Activated CD4-positive, alpha-beta memory T cell treated with anti-CD3 and anti-CD28 coated beads for 36 hours (primary cell): ENCODE measurements around the gene HNMT. TPM values are rescaled to one million over a fixed set of nuclear protein-coding genes. Genes with fewer than 3 reads are reported as not detected.

Experiments used
- CTCF ChIA-PET: fragments of 350-600 bp; sonication (Branson Sonifier 250); formaldehyde crosslinking; loops from one replicate; lab custom pipeline; 2021; ENCODE audit warnings: antibody characterized with exemption, inconsistent platforms; lab: Charles Lee
- POLR2A ChIA-PET: fragments of 350-600 bp; sonication (Branson Sonifier 250); formaldehyde crosslinking; loops from one replicate; lab custom pipeline; 2021; ENCODE audit warnings: antibody characterized with exemption; lab: Charles Lee
- DNase-seq: peaks from one replicate; pipeline ENCODE4 v3.0.0-alpha.2; 2020
- H3K27ac Mint-ChIP-seq: one replicate; pipeline ENCODE4 v1.8.0; 2021; ENCODE audit warnings: mixed read lengths
- H3K27me3 Mint-ChIP-seq: one replicate; pipeline ENCODE4 v1.8.0; 2021; ENCODE audit warnings: mixed read lengths
- H3K36me3 Mint-ChIP-seq: one replicate; pipeline ENCODE4 v1.8.0; 2021; ENCODE audit warnings: mixed read lengths
- H3K4me1 Mint-ChIP-seq: one replicate; pipeline ENCODE4 v1.8.0; 2021; ENCODE audit warnings: low read depth, mixed read lengths
- H3K4me3 Mint-ChIP-seq: one replicate; pipeline ENCODE4 v1.8.0; 2021; ENCODE audit warnings: mild to moderate bottlenecking, mixed read lengths
- H3K9me3 Mint-ChIP-seq: one replicate; pipeline ENCODE4 v1.8.0; 2021; ENCODE audit warnings: mixed read lengths
- intact Hi-C: fragments of 100-400 bp; cut with micrococcal nuclease; formaldehyde crosslinking; loops from one replicate; pipeline ENCODE4 v1.15.1; 2023
- total RNA-seq, 2 experiments: library from RNA; stranded (reverse); gene quantifications; one replicate each; pipeline ENCODE4 v1.2.3, GENCODE V29; 2021

HNMT gene
- total RNA-seq, 2 experiments from 2014 or later: not detected

DNA sequence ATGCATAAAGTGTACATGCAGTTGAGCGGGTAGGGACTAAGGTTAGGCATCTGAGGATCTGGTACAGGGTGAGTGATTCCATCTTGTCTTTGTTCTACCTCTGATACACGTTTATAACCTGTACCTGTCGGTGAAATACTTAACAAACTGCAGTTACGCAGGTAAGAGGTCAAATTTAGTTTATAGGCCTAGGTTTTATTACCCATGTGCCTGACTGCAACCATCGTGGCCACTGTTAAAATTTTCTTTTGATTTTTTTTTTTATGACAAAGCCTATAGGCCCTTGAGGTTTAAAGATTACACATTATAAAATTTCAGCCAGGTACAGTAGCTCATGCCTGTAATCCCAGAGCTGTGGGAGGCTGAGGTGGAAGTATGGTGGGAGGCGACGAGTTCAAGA is 15.4 kb upstream of the HNMT start:
- H3K4me3 Mint-ChIP-seq: no peak overlapping the region
- no peak overlapping the region for H3K27ac Mint-ChIP-seq
- H3K4me1 Mint-ChIP-seq: peaks cover 7% of the 10 kb centered on the region
- ChIA-PET CTCF (no interaction called here), POLR2A (no interaction called here)
- H3K36me3 Mint-ChIP-seq: no peaks in the 10 kb centered on the region
- intact Hi-C loops: loop anchor here (5.0 kb wide), 1 partner anchor 838 kb away; no protein-coding TSS in a partner anchor
- H3K27me3 Mint-ChIP-seq: no peaks in the 10 kb centered on the region
- H3K9me3 Mint-ChIP-seq: no peaks in the 10 kb centered on the region
- DNase-seq: no peak

DNA sequence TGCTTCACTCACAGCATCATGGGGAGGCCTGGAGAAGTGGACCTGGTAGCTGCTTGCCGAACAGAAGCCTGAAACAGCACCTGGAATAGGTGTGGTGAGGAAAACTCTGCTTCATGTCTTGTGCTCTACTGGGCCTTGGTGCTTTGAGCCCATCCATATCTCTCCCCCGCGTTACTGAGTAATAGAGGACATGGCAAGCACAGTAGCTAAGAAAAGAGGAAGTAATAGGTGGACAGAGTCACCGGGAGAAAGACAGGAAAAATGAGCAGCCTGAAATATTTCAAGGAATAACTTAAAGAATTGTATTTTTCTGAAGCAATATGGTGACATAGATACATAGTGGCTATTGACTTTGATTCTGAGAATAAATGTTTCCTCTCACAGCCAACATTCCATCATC is 14.0 kb upstream of the HNMT start:
- H3K4me1 Mint-ChIP-seq: peaks cover 7% of the 10 kb centered on the region
- H3K4me3 Mint-ChIP-seq: no peak overlapping the region
- H3K27ac Mint-ChIP-seq: no peak overlapping the region
- H3K9me3 Mint-ChIP-seq: no peaks in the 10 kb centered on the region
- no peaks in the 10 kb centered on the region for H3K27me3 Mint-ChIP-seq
- ChIA-PET POLR2A (no interaction called here), CTCF (interaction anchor here (0.6 kb wide), 1 partner anchor 777 kb away, joined by 3 read pairs; no protein-coding TSS in a partner anchor)
- no peaks in the 10 kb centered on the region for H3K36me3 Mint-ChIP-seq
- no peak for DNase-seq
- intact Hi-C loops: loop anchor here (10.0 kb wide), 1 partner anchor 555 kb away; the partner anchor contains the start of gene SPOPL

DNA sequence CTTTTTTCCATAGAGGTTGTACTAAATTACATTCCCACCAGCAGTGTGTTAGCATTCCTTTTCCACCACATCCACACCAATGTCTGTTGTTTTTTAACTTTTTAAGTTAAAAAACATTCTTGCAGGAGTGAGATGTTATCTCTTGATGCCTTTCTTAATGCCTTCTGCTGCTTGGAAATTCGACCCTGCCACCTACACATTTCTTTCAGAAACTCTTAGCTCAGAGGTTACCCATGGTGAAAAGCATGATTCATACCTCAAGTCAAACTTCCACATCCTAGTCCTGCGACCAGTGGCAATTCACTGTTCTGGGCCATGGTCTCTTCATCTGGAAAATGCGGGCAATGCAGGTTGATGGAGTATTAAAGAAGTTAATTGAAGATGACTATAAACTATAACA is 12.7 kb upstream of the HNMT start:
- Mint-ChIP-seq H3K27me3 (no peaks in the 10 kb centered on the region), H3K36me3 (no peaks in the 10 kb centered on the region), H3K4me3 (no peak overlapping the region), H3K4me1 (peaks cover 7% of the 10 kb centered on the region), H3K9me3 (no peaks in the 10 kb centered on the region), H3K27ac (no peak overlapping the region)
- POLR2A ChIA-PET: no interaction called here
- DNase-seq: no peak
- intact Hi-C loops: loop anchor here (10.0 kb wide), 1 partner anchor 553 kb away; the partner anchor contains the start of gene SPOPL
- CTCF ChIA-PET: interaction anchor here (0.7 kb wide), 1 partner anchor 835 kb away, joined by 3 read pairs; no protein-coding TSS in a partner anchor

DNA sequence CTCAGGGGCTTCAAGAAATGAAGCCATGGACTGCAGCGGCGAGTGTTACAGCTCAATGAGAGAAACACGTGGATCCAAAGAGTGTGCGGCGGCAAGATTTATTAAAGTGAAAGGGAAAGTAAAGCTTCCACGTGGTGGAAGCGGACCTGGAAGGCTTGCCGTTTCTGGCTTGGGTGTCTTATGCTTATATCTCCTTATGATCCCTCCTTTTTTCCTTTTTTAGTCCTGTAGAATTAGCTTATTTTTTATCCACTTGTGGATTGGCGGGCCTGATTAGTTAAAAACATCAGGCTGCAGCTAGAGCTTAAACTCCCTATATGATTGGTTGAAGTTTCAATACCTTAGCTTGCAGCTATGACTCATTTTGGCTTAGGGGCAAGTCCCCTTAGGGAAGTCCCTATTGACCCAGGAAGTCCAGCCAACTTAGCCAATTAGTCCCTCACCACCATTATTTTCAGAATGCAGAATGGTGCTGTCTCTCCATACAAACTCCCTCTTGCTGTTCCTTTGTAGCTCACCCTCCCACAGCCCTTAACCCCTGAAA is 11.6 kb upstream of the HNMT start:
- Mint-ChIP-seq H3K4me3 (no peak overlapping the region), H3K36me3 (no peaks in the 10 kb centered on the region), H3K9me3 (no peaks in the 10 kb centered on the region), H3K4me1 (peaks cover 7% of the 10 kb centered on the region), H3K27ac (no peak overlapping the region), H3K27me3 (no peaks in the 10 kb centered on the region)
- intact Hi-C loops: loop anchor here (10.0 kb wide), 1 partner anchor 552 kb away; the partner anchor contains the start of gene SPOPL
- no peak for DNase-seq
- ChIA-PET POLR2A (no interaction called here), CTCF (interaction anchor here (0.6 kb wide), 1 partner anchor 17 kb away, joined by 3 read pairs; no protein-coding TSS in a partner anchor)

DNA sequence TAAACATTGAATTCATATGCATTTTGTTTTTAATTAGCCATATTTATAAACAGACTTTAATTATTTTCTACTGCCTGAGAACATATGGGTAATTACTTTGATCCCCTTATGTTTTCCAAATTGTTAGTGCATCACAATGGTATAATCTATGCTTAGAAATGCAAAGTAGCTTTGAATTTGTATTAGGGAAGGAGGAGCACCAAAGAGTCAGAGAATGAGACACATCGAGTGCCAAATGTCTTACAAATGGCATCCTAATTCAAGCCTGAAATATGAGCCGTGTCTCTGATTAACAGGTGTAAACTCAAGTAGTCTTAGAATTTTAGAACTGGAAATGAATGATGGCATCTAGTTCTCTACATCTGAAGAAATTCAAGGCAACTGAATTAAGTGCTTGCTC is 8.7 kb upstream of the HNMT start:
- no peak overlapping the region for H3K27ac Mint-ChIP-seq
- CTCF ChIA-PET: no interaction called here
- DNase-seq: no peak
- POLR2A ChIA-PET: no interaction called here
- H3K27me3 Mint-ChIP-seq: no peaks in the 10 kb centered on the region
- H3K36me3 Mint-ChIP-seq: no peaks in the 10 kb centered on the region
- H3K4me3 Mint-ChIP-seq: no peak overlapping the region
- no peaks in the 10 kb centered on the region for H3K9me3 Mint-ChIP-seq
- intact Hi-C loops: loop anchor here (10.0 kb wide), 1 partner anchor 549 kb away; the partner anchor contains the start of gene SPOPL
- H3K4me1 Mint-ChIP-seq: peaks cover 7% of the 10 kb centered on the region

DNA sequence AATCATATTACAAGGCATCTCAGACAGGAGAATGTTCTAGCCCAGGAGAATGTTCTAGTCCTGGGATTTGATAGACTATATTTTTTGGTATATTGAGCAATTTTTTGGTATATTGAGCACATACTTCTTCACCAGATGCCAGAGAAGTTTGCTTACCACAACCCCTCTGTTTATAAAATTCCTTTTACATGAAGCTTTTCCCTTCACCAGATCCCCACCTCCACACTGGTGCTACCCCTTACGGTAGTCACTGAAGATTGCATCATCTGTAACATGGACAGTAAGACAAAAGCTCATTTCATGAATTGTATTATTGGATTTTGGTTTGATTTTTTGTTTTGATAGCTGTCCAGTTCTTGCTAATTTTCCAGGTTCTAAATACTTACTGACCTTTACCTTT is 7.2 kb upstream of the HNMT start:
- Mint-ChIP-seq H3K27ac (no peak overlapping the region), H3K36me3 (no peaks in the 10 kb centered on the region), H3K4me1 (peaks cover 5% of the 10 kb centered on the region), H3K27me3 (no peaks in the 10 kb centered on the region), H3K9me3 (no peaks in the 10 kb centered on the region), H3K4me3 (no peak overlapping the region)
- POLR2A ChIA-PET: no interaction called here
- CTCF ChIA-PET: no interaction called here
- DNase-seq: no peak
- intact Hi-C loops: loop anchor here (10.0 kb wide), 1 partner anchor 548 kb away; the partner anchor contains the start of gene SPOPL

DNA sequence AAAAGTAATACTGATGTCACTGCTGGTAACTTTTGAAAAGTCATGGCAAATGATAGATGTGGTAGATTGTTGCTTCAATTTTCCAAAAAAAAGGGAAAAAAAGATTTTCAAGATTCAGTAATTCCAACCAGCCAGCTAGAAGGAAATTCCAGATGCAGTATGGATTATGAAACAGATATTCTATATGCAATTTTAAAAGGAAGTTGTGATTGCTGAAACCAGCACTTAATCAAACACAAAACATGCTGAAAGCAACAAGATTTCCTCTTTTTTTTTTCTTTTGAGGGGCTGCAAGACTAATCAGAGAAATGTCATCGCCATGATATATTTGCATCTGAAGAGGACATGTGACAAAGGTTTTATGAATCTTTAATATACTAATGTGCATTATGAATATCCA is 5.1 kb upstream of the HNMT start:
- Mint-ChIP-seq H3K9me3 (no peaks in the 10 kb centered on the region), H3K4me3 (no peak overlapping the region), H3K36me3 (no peaks in the 10 kb centered on the region), H3K4me1 (no peaks in the 10 kb centered on the region), H3K27ac (no peak overlapping the region), H3K27me3 (no peaks in the 10 kb centered on the region)
- ChIA-PET POLR2A (no interaction called here), CTCF (no interaction called here)
- intact Hi-C loops: loop anchor here (10.0 kb wide), 1 partner anchor 546 kb away; the partner anchor contains the start of gene SPOPL
- no peak for DNase-seq

DNA sequence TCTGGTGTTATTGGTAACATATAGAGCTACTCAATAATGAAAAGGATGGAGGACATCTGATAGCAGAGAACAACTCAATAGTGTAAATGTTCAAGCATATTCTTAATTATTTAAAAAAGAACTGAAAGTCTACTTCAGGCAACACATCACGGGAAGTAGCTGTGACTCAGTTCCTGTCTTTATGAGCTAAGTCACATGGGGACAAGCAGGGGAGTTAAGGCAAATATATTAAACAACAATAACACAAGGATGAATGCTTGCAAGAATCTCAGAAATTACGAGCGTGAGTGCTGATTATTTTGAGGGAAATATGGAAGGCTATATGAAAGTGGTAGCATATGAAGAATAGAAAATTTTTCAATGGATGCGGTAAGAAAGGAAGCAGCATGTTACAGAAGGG is 4.0 kb upstream of the HNMT start:
- CTCF ChIA-PET: no interaction called here
- intact Hi-C loops: no loop called here
- no peaks in the 10 kb centered on the region for H3K36me3 Mint-ChIP-seq
- no peaks in the 10 kb centered on the region for H3K4me1 Mint-ChIP-seq
- DNase-seq: no peak
- no peak overlapping the region for H3K4me3 Mint-ChIP-seq
- no peaks in the 10 kb centered on the region for H3K9me3 Mint-ChIP-seq
- no peaks in the 10 kb centered on the region for H3K27me3 Mint-ChIP-seq
- no peak overlapping the region for H3K27ac Mint-ChIP-seq
- POLR2A ChIA-PET: no interaction called here

DNA sequence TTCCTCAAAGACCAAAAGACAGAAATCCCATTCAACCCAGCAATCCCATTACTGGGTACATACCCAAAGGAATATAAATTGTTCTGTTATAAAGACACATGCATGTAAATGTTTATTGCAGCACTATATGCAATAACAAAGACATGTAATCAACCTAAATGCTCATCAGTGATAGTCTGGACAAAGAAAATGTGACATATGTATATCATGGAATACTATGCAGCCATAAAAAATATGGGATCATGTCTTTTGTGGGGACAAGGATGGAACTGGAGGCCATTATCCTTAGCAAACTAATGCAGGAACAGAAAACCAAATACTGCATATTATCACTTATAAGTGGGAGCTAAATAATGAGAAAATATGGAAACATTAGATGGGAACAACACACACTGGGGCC is 2.7 kb upstream of the HNMT start:
- ChIA-PET CTCF (no interaction called here), POLR2A (no interaction called here)
- Mint-ChIP-seq H3K27me3 (no peaks in the 10 kb centered on the region), H3K4me3 (no peak overlapping the region), H3K27ac (no peak overlapping the region), H3K9me3 (no peaks in the 10 kb centered on the region), H3K4me1 (no peaks in the 10 kb centered on the region), H3K36me3 (no peaks in the 10 kb centered on the region)
- intact Hi-C loops: no loop called here
- no peak for DNase-seq

DNA sequence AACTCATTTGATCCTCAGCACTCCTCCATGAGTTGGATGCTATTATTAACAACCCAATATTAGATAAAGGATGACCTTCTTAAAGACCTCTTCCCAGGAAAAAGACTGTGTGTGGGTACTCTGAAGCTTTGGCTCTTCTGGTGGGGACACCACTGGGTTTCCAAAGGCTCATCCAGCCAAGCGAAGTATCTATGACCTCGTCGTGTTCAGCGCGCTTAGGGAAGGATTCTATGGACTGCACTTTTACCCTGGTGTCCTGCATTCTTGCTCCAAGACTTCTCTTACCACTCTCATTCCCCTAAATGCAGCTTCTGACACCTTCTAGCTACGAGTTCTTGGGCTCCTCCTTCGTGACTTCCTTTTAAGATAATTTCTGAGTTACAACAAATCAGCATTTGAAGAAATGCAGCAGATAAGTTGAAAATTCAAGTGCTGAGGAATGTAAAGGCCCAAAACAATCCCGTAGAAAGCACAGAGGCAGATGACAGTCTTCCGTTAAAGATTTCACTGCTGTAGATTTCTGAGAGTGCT is 673 bp upstream of the HNMT start:
- Mint-ChIP-seq H3K9me3 (no peaks in the 10 kb centered on the region), H3K27ac (no peak overlapping the region), H3K4me3 (no peak overlapping the region), H3K27me3 (no peaks in the 10 kb centered on the region), H3K36me3 (no peaks in the 10 kb centered on the region), H3K4me1 (no peaks in the 10 kb centered on the region)
- intact Hi-C loops: no loop called here
- POLR2A ChIA-PET: no interaction called here
- DNase-seq: no peak
- CTCF ChIA-PET: no interaction called here

DNA sequence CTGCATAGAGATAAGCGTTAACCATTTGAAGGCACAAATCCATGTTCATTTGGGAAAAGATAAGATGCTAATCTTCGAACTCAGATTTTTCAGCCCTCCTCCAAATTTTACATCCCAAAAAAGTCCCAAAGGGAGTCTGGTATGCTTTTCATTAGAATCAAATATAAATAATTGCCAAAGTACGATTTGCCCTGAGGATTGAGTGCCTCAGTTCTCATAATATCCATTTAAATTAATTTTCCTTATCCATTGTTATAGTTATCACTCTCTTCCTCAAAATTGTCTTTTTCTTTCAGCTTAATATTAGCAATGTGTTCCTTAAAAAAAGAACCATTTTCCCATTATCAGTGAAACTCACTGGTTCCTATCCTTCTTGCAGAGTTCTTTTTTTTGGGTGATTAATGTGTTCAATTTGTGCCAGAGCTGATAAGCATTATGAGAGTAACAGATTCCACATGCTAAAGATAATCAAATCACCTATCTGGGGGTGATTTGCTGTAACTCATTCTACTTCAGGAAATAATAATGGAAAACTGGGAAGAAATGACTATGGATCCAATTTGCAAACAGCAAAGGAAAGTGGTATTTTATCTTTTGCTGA is 686 bp downstream of the HNMT start:
- POLR2A ChIA-PET: no interaction called here
- no peak overlapping the region for H3K27ac Mint-ChIP-seq
- CTCF ChIA-PET: no interaction called here

DNA sequence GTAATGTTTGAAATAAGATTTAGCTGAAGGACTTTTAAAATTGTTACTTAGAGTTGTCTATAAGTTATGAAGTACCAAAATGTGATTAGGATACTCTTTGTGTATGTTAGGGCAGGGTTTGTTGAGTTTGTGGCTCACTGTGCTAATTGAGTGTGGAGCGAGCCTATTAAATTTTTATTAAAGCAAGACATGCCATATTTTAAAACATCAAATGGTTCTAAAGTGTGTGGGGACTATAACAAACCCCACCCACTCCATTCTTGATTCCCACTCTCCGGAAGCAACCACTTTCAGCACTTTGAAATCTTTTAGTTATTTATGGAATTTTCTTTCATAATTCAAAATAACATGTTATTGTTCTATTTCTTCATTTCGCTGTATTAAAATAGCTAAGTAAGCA is 1.8 kb downstream of the HNMT start:
- ChIA-PET POLR2A (no interaction called here), CTCF (no interaction called here)
- Mint-ChIP-seq H3K4me1 (no peaks in the 10 kb centered on the region), H3K4me3 (no peak overlapping the region), H3K9me3 (no peaks in the 10 kb centered on the region), H3K27me3 (no peaks in the 10 kb centered on the region), H3K36me3 (no peaks in the 10 kb centered on the region), H3K27ac (no peak overlapping the region)
- intact Hi-C loops: no loop called here
- DNase-seq: no peak

More for the DNA sequence above, 686 bp downstream of the HNMT start:
- Mint-ChIP-seq H3K27me3 (no peaks in the 10 kb centered on the region), H3K4me1 (no peaks in the 10 kb centered on the region), H3K4me3 (no peak overlapping the region), H3K9me3 (no peaks in the 10 kb centered on the region), H3K36me3 (no peaks in the 10 kb centered on the region)
- intact Hi-C loops: no loop called here
- no peak for DNase-seq
